ENCODE data around the gene OFD1.

The OFD1 gene

GRCh38 chrX:13791559-13791958 lies 57.0 kb downstream of the OFD1 start:
- no peaks in the 10 kb centered on the region for H3K79me2 ChIP-seq (ENCODE audit: low read length)
- no peak overlapping the region for H3K27ac ChIP-seq (ENCODE audit: low read length)
- no peaks in the 10 kb centered on the region for H3K27me3 ChIP-seq (ENCODE audit: low read depth, low read length)
- no peaks in the 10 kb centered on the region for H3K4me1 ChIP-seq (ENCODE audit: low read length)
- H3K36me3 ChIP-seq (replicated peaks; ENCODE audit: low read depth, low read length) = no peaks in the 10 kb centered on the region
- H3K4me3 ChIP-seq (ENCODE audit: low read length) = no peak overlapping the region
- H3K4me2 ChIP-seq (ENCODE audit: low read length) = no peak overlapping the region
- no peaks in the 10 kb centered on the region for H3K9me3 ChIP-seq (ENCODE audit: insufficient read depth, low read length)
- TF ChIP-seq EZH2phosphoT487 (IDR thresholded peaks at IDR 0.05; ENCODE audit: low read depth) (no peak), CTCF (IDR thresholded peaks at IDR 0.05; ENCODE audit: low read depth, low read length) (no peak)
- H4K20me1 ChIP-seq (ENCODE audit: insufficient read depth, low read length) = no peaks in the 10 kb centered on the region
- H3K9ac ChIP-seq (ENCODE audit: low read length) = no peak overlapping the region
- no peak overlapping the region for H2AFZ ChIP-seq (ENCODE audit: low read depth, low read length)

- Histone ChIP-seq H3K4me1 (ENCODE audit: low read length) (no peaks in the 10 kb centered on the region), H3K9me3 (ENCODE audit: insufficient read depth, low read length) (no peaks in the 10 kb centered on the region), H3K9ac (ENCODE audit: low read length) (no peak overlapping the region), H3K27ac (ENCODE audit: low read length) (no peak overlapping the region), H3K4me2 (ENCODE audit: low read length) (no peak overlapping the region), H4K20me1 (ENCODE audit: insufficient read depth, low read length) (no peaks in the 10 kb centered on the region), H3K27me3 (ENCODE audit: low read depth, low read length) (no peaks in the 10 kb centered on the region), H2AFZ (ENCODE audit: low read depth, low read length) (no peak overlapping the region), H3K36me3 (replicated peaks; ENCODE audit: low read depth, low read length) (no peaks in the 10 kb centered on the region), H3K4me3 (ENCODE audit: low read length) (no peak overlapping the region), H3K79me2 (ENCODE audit: low read length) (no peaks in the 10 kb centered on the region)
- TF ChIP-seq CTCF (IDR thresholded peaks at IDR 0.05; ENCODE audit: low read depth, low read length) = no peak
- no peak for TF ChIP-seq EZH2phosphoT487 (IDR thresholded peaks at IDR 0.05; ENCODE audit: low read depth)
Observed at GRCh38 chrX:13793897-13794296, 59.3 kb downstream of the OFD1 start.

- no peak overlapping the region for H3K4me2 ChIP-seq (ENCODE audit: low read length)
Observed at GRCh38 chrX:13794417-13794816, 59.9 kb downstream of the OFD1 start.

GRCh38 chrX:13797512-13797911 lies 63.0 kb downstream of the OFD1 start:
- Histone ChIP-seq H3K9me3 (ENCODE audit: insufficient read depth, low read length) (no peaks in the 10 kb centered on the region), H4K20me1 (ENCODE audit: insufficient read depth, low read length) (no peaks in the 10 kb centered on the region), H2AFZ (ENCODE audit: low read depth, low read length) (no peak overlapping the region), H3K4me1 (ENCODE audit: low read length) (no peaks in the 10 kb centered on the region), H3K27me3 (ENCODE audit: low read depth, low read length) (no peaks in the 10 kb centered on the region), H3K27ac (ENCODE audit: low read length) (no peak overlapping the region), H3K4me2 (ENCODE audit: low read length) (no peak overlapping the region), H3K36me3 (replicated peaks; ENCODE audit: low read depth, low read length) (no peaks in the 10 kb centered on the region), H3K4me3 (ENCODE audit: low read length) (no peak overlapping the region), H3K79me2 (ENCODE audit: low read length) (no peaks in the 10 kb centered on the region), H3K9ac (ENCODE audit: low read length) (no peak overlapping the region)
- TF ChIP-seq CTCF (IDR thresholded peaks at IDR 0.05; ENCODE audit: low read depth, low read length) = no peak

More at GRCh38 chrX:13794417-13794816, 59.9 kb downstream of the OFD1 start:
- Histone ChIP-seq H3K9ac (ENCODE audit: low read length) (no peak overlapping the region), H3K79me2 (ENCODE audit: low read length) (no peaks in the 10 kb centered on the region), H3K27me3 (ENCODE audit: low read depth, low read length) (no peaks in the 10 kb centered on the region), H2AFZ (ENCODE audit: low read depth, low read length) (no peak overlapping the region), H3K27ac (ENCODE audit: low read length) (no peak overlapping the region), H3K36me3 (replicated peaks; ENCODE audit: low read depth, low read length) (no peaks in the 10 kb centered on the region), H3K9me3 (ENCODE audit: insufficient read depth, low read length) (no peaks in the 10 kb centered on the region), H4K20me1 (ENCODE audit: insufficient read depth, low read length) (no peaks in the 10 kb centered on the region), H3K4me1 (ENCODE audit: low read length) (no peaks in the 10 kb centered on the region), H3K4me3 (ENCODE audit: low read length) (no peak overlapping the region)
- TF ChIP-seq EZH2phosphoT487 (IDR thresholded peaks at IDR 0.05; ENCODE audit: low read depth) (no peak), CTCF (IDR thresholded peaks at IDR 0.05; ENCODE audit: low read depth, low read length) (no peak)
